ENCODE data around the gene DCDC2B.
"Not testable (repeated sequence)": the region's sequence is repeated elsewhere in the genome, so short reads cannot be mapped to it uniquely, and the experiment has no call there.

Gene DCDC2B

DNA sequence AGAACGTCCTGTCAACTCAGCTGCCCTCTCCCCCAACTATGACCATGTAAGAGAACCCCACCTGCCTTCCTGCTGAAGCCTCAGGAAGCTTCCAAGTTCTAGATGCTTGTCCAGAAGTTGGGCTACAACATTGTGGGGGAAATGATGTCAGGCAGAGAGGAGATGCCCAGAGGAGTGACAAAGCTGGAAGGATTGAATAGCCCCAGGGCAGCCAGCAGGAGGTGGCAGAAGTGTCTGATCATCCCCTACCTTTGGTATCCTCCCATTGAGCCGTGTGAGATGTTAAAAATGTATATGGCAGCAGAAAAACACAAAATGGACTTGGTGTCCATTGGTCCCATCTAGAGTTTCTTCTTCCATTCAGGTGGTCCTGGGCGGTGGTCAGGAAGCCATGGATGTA lies 19.9 kb downstream of the DCDC2B start:
- no peak for DNase-seq

DNA sequence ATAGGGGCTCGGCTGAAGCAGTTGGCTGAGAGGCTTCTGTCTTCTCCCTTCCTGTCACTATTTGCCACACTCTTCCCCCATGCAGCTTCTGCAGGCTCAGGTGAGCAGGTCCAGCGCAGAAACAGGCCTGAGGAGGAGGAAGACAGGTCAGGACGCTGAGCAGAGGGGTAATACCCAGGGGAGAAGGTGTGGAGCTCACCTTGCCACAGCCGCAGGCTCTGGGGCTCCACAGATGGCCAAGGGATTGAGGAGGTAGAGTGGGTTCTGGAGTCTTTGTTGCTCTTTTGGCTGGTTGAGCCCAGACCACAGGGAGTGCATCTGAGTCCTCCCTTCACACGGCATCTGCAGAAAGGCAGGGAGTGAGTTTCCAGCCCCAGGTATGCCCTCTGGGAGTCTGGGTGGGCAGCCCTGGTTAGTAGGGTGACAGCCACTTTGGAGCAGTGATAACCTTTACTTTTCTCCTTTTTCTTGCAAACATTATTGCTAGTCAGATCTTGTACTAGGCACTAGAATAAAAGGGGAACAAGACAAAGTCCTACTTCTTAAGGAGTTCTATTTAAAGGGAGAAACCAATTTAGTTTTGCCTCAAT lies 23.0 kb downstream of the DCDC2B start:
- no peak for DNase-seq

DNA sequence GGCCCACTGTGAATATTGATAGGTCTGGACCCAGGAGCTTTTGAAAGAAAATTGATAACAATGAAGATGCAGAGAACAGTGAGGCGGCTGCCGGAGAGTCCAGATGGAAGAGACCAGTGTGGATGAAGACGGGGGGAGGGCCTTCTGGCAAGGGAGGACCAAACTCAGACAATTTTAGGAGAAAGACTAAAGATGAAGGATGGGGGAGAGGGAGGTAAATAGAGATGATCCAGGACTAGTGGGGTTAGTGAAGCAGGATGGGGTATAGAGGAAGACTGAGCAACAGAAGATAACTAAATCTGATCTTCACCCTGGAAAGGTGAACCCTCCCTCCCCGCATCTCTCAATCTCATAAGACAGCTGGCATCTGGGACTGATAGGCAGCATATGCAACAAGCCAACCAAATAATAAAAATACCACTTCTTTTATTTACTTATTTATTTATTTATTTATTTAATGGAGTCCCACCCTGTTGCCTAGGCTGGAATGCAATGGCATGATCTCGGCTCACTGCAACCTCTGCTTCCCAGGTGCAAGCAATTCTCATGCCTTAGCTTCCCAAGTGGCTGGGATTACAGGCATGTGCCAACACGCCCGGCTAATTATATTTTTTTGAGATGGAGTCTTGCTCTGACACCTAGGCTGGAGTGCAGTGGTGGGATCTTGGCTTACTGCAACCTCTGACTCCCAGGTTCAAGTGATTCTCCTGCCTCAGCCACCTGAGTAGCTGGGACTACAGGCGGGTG lies 23.8 kb downstream of the DCDC2B start:
- DNase-seq, result no peak

- DNase-seq, result no peak
Measured at GRCh38 chr1:32234792-32235191, 25.9 kb downstream of the DCDC2B start.

GRCh38 chr1:32239337-32239736 lies 30.4 kb downstream of the DCDC2B start:
- no peak for DNase-seq

- peak in 1 of 2 experiments; percentile 79 for DNase-seq
Measured at GRCh38 chr1:32239790-32240139, 30.9 kb downstream of the DCDC2B start.

- peak; percentile 86 to 91 for DNase-seq
Measured at GRCh38 chr1:32240140-32240951, 31.5 kb downstream of the DCDC2B start.

GRCh38 chr1:32241001-32241763 lies 32.3 kb downstream of the DCDC2B start:
- peak; percentile 61 to 78 for DNase-seq

GRCh38 chr1:32242341-32242851 lies 33.5 kb downstream of the DCDC2B start:
- DNase-seq, result no peak

GRCh38 chr1:32246888-32247273 lies 38.0 kb downstream of the DCDC2B start, which contains the start of gene FAM167B:
TSS of gene FAM167B (plus strand) at chr1:32247222. CDS start at chr1:32247422, 200 bp downstream.
- no peak for DNase-seq

DNA sequence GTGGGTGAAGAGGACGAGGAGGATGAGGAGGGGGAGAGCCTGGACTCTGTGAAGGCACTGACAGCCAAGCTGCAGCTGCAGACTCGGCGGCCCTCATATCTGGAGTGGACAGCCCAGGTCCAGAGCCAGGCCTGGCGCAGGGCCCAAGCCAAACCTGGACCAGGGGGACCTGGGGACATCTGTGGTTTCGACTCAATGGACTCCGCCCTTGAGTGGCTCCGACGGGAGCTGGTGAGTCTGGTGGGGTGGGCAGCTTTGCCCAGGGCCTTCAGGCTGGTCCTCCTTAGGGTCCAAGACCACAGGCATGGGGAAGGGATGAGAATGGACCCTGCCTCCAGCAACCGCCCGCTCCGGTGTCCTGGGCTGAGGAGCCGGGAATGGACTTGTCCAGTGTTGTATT lies 38.6 kb downstream of the DCDC2B start:
- no peak for DNase-seq

DNA sequence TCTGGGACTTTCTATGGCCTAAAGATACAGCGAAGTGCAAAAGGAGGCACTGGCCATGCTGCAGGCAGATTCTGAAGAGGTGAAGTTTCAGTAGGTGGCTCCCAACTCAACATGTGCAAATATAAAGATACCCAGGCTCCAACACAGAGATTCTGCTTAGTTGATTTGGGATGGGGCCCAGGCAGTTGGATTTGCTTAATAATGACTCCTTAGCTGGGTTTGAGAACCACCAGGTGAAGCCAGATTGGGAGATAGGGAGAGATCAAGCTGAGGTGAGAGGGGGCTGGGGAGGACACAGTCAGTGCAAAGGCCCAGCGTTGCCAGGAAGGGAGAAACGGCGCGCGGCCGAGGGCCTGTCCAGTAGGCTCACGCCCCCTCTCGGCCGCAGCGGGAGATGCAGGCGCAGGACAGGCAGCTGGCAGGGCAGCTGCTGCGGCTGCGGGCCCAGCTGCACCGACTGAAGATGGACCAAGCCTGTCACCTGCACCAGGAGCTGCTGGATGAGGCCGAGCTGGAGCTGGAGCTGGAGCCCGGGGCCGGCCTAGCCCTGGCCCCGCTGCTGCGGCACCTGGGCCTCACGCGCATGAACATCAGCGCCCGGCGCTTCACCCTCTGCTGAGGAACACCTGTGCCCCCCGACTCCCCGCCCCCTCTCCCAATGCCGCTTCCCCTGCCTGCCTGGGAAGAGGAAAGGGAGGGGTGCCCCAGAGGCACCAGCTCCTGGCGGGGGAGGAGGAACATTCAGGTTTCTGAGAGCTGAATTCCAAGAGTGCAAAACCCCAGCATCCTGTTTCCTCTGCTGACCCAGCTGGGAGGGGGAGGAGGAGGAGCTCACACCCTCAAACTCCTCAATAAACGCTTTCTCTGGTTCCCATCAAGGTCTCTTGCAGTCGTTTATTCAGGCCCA lies 39.3 kb downstream of the DCDC2B start:
- DNase-seq, result peak; percentile 44 to 76

GRCh38 chr1:32249831-32250525 lies 41.1 kb downstream of the DCDC2B start:
- DNase-seq, result no peak

DNA sequence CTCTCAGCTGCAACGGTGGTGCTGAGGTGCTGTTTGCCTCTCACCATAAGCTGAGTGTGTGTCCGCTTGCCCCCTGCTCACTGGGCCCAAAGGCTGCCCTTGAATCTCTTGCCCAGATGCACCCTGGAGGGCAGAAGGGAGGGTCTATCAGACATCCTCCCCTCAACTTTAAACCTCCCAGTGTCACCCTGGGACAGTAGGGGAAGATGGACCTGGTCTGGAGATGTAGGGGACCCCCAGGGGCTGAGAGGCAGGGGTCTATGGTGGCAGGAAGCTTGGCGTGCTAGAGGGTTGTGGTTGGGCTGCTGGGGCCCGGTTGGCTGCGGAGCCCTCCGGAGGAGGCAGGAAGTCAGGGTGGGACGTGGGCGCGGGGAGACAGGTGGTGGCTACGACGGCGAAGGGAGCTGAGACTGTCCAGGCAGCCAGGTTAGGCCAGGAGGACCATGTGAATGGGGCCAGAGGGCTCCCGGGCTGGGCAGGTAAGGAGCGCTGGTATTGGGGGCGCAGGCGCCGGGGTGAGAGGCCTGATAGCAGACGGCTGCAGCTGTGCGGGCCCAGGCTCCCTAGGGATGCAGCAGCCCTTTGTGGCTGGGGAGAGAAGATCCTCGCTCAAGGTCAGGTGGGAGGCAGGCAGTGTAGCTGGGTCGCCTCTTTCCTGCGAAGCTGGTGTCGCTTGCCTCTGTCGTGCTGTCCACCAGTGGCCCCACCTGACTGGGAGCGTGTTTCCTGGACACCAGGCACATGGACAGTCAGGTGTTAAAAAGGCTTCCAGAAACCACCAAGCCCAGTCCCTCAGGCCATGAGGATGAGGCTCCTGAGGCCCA lies 42.2 kb downstream of the DCDC2B start, which contains the start of gene LCK:
Gene LCK (plus strand): TSS at position 373 of the 824 bp plus-strand sequence. CDS start 23,065 bp downstream, outside the sequence.
- no peak for DNase-seq

GRCh38 chr1:32255072-32256071 lies 46.5 kb downstream of the DCDC2B start:
- no peak for DNase-seq

DNA sequence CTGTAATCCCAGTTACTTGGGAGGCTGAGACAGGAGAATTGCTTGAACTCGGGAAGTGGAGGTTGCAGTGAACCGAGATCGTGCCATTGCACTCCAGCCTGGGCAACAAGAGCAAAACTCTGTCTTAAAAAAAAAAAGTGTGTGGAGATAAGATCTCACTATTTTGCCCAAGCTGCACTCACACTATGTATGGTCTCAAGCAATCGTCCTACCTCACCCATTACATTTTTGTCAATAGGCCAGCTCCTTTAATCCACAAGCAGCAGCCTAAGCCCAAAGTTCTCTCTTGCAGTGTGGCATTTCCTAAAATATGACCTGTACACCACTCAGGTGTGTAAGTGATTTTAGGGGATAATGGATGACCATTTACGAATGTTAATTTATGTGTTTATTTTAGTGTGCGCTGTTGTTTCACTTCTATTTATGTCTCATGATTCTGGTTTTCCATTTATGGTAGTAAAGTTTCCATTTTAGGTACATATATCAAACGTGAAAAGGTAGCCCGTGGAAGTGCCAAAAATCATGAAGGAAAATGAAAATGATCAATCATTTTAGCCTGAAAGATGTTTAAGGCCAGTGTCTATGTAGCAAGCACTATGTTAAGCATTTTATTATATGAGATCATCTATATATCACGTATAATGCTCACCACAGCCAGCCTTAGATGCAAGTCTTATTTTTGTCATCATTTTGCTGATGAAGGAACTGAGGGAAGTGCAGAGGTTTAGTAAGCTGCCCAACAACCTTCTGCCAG lies 47.8 kb downstream of the DCDC2B start:
- no peak for DNase-seq

- no peak for DNase-seq
Measured at GRCh38 chr1:32257227-32257508, 48.3 kb downstream of the DCDC2B start.

DNA sequence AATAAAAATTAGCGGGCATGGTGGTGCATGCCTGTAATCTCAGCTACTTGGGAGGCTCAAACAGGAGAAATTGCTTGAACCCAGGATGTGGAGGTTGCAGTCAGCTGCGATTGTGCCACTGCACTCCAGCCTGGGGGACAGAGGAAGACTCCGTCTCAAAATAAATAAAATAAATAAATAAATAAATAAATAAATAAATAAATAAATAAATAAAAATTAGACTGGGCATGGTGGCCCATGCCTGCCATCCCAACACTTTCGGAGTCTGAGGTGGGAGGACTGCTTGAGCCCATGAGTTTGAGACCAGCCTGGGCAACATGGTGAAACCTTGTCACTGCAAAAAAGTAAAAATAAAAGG lies 54.3 kb downstream of the DCDC2B start:
- DNase-seq, result not testable (repeated sequence)

Measured in NCI-H187 (cell line).